GM18858 (cell line): ENCODE data around the gene DCAF6.
"Not testable (repeated sequence)": the region's sequence is repeated elsewhere in the genome, so short reads cannot be mapped to it uniquely, and the experiment has no call there.

Source experiments
- ATAC-seq: cut with Tn5 transposase; IDR thresholded peaks from one replicate; pipeline ENCODE4 v1.9.1; 2021; ENCODE audit not compliant: unreplicated experiment

Gene DCAF6

DNA sequence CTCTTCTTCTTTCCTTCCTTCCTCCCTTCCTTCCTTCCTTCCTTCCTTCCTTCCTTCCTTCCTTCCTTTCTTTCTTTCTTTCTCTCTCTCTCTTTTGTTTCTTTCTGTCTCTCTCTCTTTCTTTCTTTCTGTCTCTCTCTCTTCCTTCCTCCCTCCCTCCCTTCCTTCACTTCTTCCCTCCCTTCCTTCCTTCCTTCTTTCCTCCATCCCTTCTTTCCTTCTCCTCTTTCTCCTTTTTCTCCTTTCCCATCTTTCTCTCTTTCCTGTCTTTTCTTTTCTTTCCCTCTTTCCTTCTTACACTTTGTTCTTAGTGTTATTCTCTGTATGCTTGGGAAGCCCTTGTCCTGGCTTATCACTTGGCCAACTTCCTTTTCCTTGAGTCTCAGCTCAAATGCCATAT is 72.8 kb downstream of the DCAF6 start:
- no peak for ATAC-seq

- ATAC-seq, result no peak
Observed at GRCh38 chr1:168019407-168019806, 82.9 kb downstream of the DCAF6 start.

DNA sequence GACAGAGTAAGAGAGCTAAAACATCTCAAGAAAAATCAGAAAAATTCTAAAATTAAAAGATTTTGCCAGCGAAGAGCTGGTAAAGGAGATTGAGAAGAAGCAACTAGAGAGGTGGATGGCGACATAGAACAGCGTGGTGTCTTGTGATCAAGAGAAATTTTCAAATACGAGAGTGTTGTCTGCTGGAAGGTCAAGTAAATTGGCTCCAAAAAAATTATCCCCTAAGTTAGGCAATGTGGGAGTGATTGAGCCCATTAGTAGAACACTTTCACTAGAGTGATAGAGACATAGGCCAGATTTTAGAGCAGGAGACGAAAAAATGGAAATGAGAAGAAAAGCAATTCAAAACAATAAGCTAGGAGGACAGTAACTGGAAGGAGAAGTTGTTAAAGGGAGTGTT is 94.7 kb downstream of the DCAF6 start:
- ATAC-seq, result no peak

DNA sequence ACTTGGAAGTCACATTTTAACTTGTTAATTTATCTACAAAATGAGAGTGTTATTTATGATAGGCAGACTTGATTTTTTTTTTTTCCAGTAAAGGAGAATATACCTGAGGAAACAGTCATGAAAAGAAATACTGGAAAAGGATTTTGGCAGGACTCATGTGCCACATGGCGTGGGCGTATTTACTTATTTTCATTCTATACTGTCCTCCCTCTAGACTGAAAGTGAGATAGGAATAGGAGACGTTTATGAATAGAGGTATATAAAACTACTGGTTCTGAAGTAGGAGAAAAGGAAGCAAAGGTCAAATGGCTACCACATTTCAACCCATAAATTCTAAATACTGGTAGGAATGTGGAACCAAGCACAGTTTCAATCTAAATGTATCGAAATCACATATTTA is 95.1 kb downstream of the DCAF6 start:
- ATAC-seq, result no peak

DNA sequence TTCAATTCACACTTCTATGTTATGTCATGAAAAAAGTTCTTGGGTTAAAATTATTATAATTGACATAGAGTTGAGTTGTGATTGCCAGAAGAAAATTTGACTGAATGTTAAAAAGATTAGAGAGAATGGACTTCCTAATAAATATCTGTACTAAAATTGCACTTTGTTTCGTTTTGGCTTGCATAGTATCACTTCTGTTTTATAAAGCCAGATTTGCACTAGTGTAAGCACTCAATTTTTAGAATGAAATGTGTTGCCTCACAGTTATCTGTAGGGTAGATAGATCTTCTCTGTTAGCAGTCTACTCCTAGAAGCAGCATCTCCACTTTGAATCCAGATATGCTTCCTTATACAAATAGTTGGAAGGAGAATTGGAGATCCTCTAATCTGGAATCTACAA is 95.5 kb downstream of the DCAF6 start:
- no peak for ATAC-seq

DNA sequence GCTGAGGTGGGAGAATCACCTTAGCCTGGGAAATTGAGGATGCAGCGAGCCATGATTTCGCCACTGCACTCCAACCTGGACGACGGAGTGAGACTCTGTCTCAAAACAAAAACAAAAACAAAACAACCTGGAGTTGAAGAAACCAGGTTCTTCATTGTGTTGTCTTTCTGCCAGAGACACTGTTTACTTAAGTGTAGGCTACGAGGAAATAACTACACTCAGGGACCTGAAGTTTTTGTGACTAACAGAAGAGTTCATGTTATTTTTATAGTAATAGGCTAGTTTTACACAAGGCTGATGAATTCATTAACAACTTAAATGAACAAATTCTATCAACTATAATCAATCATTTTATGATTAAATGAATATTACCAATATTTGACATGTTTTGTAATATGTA is 98.9 kb downstream of the DCAF6 start:
- ATAC-seq, result no peak

DNA sequence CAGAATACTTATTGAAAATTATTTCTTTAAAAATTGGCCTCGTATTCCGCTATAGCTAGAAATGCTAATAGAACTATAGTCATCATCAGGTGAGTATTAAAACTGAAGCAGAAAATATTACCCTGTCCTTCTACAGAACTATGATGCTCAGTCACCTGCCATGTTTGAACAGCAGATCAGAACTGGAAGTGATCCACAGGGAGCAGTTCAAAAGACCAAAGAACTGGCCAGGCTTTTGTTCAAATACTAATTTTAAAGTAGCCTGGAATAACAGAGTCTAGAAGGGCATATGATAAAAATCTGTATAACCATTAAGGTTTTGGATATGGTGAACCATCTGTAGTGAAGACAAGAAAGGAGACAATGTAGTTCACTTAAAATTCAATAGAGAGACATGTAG is 105.9 kb downstream of the DCAF6 start:
- ATAC-seq, result no peak

DNA sequence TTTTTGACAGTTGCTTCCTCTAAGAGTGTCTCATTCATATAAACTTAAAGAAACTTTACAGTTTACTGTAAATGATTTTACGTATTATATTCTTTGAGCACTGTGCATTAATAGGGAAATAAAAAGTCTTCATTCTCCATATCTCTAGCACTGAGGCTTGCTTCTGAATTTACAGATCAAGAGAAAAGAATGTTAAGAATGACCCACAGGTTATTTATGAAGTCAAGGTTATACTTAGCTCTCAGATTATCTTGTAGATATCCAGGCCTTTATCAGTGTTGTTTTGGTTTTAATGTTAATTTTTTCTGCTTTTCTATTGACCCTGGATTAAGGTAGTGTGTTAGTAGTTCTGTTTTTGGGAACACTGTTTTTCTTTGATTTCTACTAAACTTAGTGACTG is 108.8 kb downstream of the DCAF6 start:
- no peak for ATAC-seq

GRCh38 chr1:168050307-168050706 is 113.8 kb downstream of the DCAF6 start:
- ATAC-seq, result no peak

GRCh38 chr1:168050880-168051279 is 114.4 kb downstream of the DCAF6 start:
- no peak for ATAC-seq

DNA sequence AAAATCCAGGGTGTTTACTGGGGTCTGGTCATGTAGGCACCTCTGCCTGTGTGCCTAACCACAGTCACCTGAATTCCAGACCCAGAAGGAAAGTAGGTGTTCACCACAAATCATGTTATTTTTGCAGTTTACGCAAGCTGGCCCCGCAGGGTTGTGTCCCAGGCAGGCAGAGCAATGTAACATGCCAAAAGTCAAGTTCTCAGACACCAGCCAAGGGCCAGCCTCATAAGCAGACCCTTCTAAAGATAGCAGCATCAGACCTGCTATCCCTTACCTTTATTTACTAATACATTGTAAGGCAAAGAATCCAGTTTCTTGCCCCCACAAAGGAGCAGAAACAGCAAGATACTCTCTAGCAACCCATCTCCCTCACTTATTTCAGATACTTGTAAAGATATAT is 117.2 kb downstream of the DCAF6 start:
- ATAC-seq, result no peak

DNA sequence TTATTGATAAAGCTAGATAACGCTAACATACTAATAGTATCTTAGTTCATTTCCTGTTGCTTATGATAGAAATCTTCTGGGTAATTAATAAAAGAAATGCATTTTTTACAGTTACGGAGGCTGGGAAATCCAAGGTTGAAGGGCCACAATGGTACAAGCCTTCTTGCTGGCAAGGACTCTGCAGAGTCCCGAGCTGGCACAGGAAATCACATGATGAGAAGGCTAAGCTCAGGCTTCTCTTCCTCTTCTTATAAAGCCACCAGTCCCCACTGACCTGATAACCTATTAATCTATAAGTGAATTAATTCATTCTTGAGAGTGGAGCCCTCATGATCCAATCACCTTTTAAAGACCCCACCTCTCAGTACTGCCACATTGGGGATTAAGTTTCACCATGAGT is 117.6 kb downstream of the DCAF6 start:
- ATAC-seq, result no peak

GRCh38 chr1:168056152-168056551 is 119.7 kb downstream of the DCAF6 start:
- ATAC-seq, result not testable (repeated sequence)

DNA sequence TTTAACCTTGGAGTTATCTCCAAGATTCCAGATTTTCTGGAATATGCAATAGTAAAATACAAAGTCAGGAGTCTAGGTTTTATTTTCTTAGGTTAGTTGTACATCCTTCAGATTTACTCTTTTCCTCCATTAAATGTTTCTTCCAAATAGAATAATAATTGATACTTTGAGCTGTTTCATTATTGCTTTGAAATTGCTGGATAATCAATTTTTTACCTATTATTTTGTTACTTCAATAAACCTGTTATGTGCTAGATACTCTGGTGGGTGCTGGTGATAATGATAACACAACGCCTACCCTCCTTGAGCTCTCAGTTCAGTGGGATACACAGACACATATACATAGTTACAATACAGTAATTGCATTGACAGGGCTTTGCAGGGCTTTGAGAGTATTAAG is 120.9 kb downstream of the DCAF6 start:
- no peak for ATAC-seq

DNA sequence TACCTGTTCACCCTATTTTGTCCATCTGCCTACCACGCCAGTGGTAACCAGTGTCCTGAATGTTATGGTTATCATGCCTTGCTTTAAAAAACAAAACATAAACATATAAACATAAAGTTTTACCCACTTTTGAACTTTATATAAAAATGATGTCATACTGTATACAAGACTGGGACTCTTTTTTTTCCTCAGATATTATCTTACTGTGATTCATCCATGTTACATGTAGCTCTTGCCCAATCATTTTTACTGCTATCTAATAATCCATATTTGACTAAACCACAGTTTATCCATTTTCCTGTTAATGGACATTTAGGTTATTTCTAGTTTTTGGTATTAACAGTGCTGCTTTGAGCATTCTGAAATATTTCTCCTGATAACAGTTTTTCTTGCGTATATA is 121.4 kb downstream of the DCAF6 start:
- no peak for ATAC-seq

GRCh38 chr1:168064216-168064615 is 127.7 kb downstream of the DCAF6 start:
- ATAC-seq, result no peak

GRCh38 chr1:168065506-168065905 is 129.0 kb downstream of the DCAF6 start:
- ATAC-seq, result no peak

DNA sequence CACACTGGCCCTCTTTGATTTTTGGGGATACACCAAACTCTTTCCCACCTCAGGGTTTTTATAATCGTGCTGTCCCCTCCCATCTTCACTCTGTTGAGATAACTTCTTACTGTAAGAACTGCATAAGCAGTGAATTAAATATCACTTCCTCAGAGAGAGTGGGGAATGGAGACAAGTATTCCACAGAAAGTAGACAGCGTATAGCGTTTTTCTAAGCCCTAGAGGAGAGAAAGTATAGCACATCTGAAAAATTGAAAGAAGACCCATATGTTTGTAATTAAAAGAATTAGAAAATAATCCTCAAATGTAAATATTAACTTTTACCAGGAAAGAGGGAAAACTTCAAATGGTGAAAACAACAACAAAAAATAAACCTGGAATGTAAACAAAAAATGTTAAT is 132.9 kb downstream of the DCAF6 start:
- ATAC-seq, result no peak

- no peak for ATAC-seq
Observed at GRCh38 chr1:168079761-168080160, 143.3 kb downstream of the DCAF6 start.

GRCh38 chr1:168081373-168082007 is 145.0 kb downstream of the DCAF6 start:
- no peak for ATAC-seq

DNA sequence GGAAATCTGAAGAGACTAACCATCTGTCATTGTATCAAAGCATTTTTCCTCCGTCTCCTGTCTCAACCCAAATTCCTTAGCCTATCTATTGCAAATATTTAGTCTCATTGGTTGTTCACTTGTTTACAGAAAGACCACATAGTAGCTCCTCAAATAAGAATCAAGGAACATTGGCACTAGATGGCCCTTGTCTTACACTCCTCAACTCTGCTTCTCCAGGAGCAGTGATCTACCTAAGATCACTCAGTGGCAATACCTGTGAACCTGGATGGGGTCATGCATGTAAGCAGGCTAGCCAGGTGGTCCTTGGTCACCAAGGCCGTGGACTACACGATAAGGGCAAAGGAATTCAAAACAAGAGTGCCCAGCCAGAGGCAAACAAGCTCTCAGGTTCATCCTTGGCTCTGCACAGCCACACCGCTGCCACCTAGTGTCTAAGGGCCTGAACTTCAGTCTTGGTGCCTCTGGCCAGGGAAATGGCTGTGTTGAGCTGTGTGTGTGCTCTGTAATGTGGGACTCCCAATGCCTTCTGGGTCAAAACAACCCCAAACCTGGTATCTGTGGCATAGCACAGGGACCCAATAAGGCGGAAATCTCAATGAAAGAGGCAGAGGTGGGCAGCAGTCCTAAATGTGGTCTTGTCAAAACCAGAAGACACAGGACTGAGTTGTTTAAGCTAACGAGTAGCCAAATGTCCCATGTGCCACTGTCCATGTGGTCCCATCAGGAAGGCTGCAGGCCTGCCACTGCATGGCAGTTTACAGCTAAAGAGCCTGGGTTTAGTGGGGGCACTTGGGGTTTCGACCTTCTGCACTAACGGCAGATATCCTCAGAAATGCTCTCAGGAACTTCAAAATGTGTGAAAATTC is 145.8 kb downstream of the DCAF6 start:
- peak; percentile 71 for ATAC-seq

GRCh38 chr1:168083456-168084325 is 147.2 kb downstream of the DCAF6 start:
- no peak for ATAC-seq
